MM.1S (cell line): ENCODE results near the gene PRR14.

Experiments used
- DNase-seq: peaks from one replicate; pipeline ENCODE4 v3.0.0-alpha.2; 2015
- H2AFZ ChIP-seq: fragments of 300-600 bp; sonication (generic); 2 replicates; pipeline ENCODE4 v1.6.0; 2016; ENCODE audit warnings: antibody characterized with exemption, low read length
- H3F3A ChIP-seq: fragments of 300-600 bp; sonication (generic); 2 replicates; pipeline ENCODE4 v1.6.1; 2016; ENCODE audit warnings: mild to moderate bottlenecking, antibody characterized with exemption, low read length, moderate library complexity, mixed read lengths; ENCODE audit not compliant: insufficient read depth
- H3K27ac ChIP-seq: fragments of 300-600 bp; sonication (generic); 2 replicates; pipeline ENCODE4 v1.5.1; 2016; ENCODE audit warnings: mild to moderate bottlenecking, low read length
- H3K27me3 ChIP-seq: fragments of 300-600 bp; sonication (generic); replicated peaks from 2 replicates; pipeline ENCODE4 v1.6.0; 2016; ENCODE audit warnings: low read length; ENCODE audit not compliant: insufficient read depth
- H3K36me3 ChIP-seq: fragments of 300-600 bp; sonication (generic); replicated peaks from 2 replicates; pipeline ENCODE4 v1.6.1; 2016; ENCODE audit warnings: mild to moderate bottlenecking, low read length, mixed read lengths; ENCODE audit not compliant: insufficient read depth
- H3K4me1 ChIP-seq: fragments of 300-600 bp; sonication (generic); 2 replicates; pipeline ENCODE4 v1.6.1; 2016; ENCODE audit warnings: low read length, mixed read lengths
- H3K4me2 ChIP-seq: fragments of 300-600 bp; sonication (generic); 2 replicates; pipeline ENCODE4 v1.6.0; 2016; ENCODE audit warnings: low read depth, low read length
- H3K4me3 ChIP-seq: fragments of 300-600 bp; sonication (generic); 2 replicates; pipeline ENCODE4 v1.5.1; 2016; ENCODE audit warnings: low read length, mixed read lengths
- H3K79me2 ChIP-seq: fragments of 300-600 bp; sonication (generic); 2 replicates; pipeline ENCODE4 v1.6.1; 2016; ENCODE audit warnings: mixed run types, low read length, mixed read lengths
- H3K9ac ChIP-seq: fragments of 300-600 bp; sonication (generic); 2 replicates; pipeline ENCODE4 v1.6.1; 2016; ENCODE audit warnings: low read length, mixed read lengths
- H3K9me2 ChIP-seq: fragments of 300-600 bp; sonication (generic); replicated peaks from 2 replicates; pipeline ENCODE4 v1.6.1; 2016; ENCODE audit warnings: mild to moderate bottlenecking, low read length, mixed read lengths; ENCODE audit not compliant: insufficient read depth
- H3K9me3 ChIP-seq: fragments of 300-600 bp; sonication (generic); replicated peaks from 2 replicates; pipeline ENCODE4 v1.6.1; 2016; ENCODE audit warnings: mild to moderate bottlenecking, low read length, mixed read lengths; ENCODE audit not compliant: insufficient read depth
- H4K20me1 ChIP-seq: fragments of 300-600 bp; sonication (generic); 2 replicates; pipeline ENCODE4 v1.6.1; 2016; ENCODE audit warnings: mild to moderate bottlenecking, low read length, moderate library complexity, mixed read lengths; ENCODE audit not compliant: insufficient read depth
- EZH2 ChIP-seq: fragments of 300-600 bp; sonication (generic); optimal IDR thresholded peaks from 2 replicates; pipeline ENCODE3; 2017; ENCODE audit warnings: low read depth, mild to moderate bottlenecking, antibody characterized with exemption, low read length, mixed read lengths
- EZH2phosphoT487 ChIP-seq: fragments of 300-600 bp; sonication (generic); IDR thresholded peaks from 2 replicates; pipeline ENCODE4 v1.6.1; 2018; ENCODE audit warnings: antibody characterized with exemption, low read length
- TF ChIP-seq, protein P1 (sequence below): fragments of 300-600 bp; sonication (generic); IDR thresholded peaks from 2 replicates; pipeline ENCODE4 v1.5.1; 2016; ENCODE audit warnings: antibody characterized with exemption, low read length, mixed read lengths

The PRR14 gene

DNA sequence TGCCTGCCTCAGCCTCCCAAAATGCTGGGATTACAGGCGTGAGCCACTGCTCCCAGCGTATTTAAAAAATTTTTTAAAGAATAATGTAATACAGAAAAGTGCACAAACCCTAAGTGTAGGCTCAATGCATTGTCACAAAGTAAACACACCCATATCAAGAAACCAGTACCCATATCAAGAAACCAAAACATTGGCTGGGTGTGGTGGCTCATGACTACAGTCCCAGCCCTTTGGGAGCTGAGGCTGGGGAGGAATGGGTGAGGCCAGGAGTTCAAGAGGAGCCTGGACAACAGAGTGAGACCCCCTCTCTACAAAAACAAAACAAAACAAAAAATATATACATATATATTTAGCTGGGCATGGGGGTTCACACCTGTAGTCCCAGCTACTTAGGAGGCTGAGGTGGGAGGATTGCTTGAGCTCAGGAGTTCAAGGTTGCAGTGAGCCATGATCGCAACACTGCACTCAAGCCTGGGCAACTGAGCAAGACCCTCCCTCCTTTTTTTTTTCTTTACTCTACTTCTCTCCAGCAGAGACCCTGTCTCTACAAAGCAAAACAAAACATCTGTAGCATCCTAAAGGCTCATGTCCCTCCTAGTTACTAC is 9.3 kb upstream of the PRR14 start:
- H3K36me3 ChIP-seq, result no peaks in the 10 kb centered on the region
- H2AFZ ChIP-seq, result no peak overlapping the region
- no peak for DNase-seq
- H3F3A ChIP-seq, result no peaks in the 10 kb centered on the region
- H3K27ac ChIP-seq, result no peak overlapping the region
- H3K9ac ChIP-seq, result no peak overlapping the region
- H4K20me1 ChIP-seq, result no peaks in the 10 kb centered on the region
- no peaks in the 10 kb centered on the region for H3K79me2 ChIP-seq
- no peaks in the 10 kb centered on the region for H3K4me1 ChIP-seq
- no peak overlapping the region for H3K4me3 ChIP-seq
- H3K9me2 ChIP-seq, result no peaks in the 10 kb centered on the region
- no peaks in the 10 kb centered on the region for H3K9me3 ChIP-seq
- no peak overlapping the region for H3K4me2 ChIP-seq
- TF ChIP-seq EZH2phosphoT487 (no peak), EZH2 (no peak)
- TF ChIP-seq, protein P1, sequence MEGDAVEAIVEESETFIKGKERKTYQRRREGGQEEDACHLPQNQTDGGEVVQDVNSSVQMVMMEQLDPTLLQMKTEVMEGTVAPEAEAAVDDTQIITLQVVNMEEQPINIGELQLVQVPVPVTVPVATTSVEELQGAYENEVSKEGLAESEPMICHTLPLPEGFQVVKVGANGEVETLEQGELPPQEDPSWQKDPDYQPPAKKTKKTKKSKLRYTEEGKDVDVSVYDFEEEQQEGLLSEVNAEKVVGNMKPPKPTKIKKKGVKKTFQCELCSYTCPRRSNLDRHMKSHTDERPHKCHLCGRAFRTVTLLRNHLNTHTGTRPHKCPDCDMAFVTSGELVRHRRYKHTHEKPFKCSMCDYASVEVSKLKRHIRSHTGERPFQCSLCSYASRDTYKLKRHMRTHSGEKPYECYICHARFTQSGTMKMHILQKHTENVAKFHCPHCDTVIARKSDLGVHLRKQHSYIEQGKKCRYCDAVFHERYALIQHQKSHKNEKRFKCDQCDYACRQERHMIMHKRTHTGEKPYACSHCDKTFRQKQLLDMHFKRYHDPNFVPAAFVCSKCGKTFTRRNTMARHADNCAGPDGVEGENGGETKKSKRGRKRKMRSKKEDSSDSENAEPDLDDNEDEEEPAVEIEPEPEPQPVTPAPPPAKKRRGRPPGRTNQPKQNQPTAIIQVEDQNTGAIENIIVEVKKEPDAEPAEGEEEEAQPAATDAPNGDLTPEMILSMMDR, result no peak
- H3K27me3 ChIP-seq, result no peaks in the 10 kb centered on the region

DNA sequence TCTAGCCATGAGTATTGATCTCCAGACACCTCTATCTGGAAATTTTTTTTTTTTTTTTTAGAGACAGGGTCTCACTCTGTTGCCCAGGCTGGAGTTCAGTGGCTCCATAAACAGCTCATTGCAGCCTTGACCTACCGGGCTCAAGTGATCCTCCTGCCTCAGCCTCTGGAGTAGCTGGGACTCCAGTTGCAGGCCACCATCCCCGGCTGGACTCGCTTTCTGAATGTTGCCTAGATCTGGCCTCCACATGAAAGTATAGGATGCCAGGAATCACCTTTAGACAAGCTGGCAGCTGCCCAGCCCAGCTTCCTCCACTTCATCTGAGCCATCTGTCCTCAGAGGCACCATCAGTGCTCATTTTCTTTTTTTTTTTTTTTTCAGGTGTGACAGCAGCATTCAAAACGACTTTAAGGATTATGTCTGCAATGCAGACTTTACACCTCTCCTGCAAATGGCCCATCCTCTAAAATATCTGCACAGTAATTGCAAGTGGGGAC is 6.4 kb upstream of the PRR14 start:
- H3K9me3 ChIP-seq, result no peaks in the 10 kb centered on the region
- no peak overlapping the region for H3K27ac ChIP-seq
- H3K79me2 ChIP-seq, result no peaks in the 10 kb centered on the region
- no peak overlapping the region for H3K4me2 ChIP-seq
- H3K9me2 ChIP-seq, result no peaks in the 10 kb centered on the region
- no peak for TF ChIP-seq EZH2phosphoT487
- TF ChIP-seq EZH2, result no peak
- TF ChIP-seq, protein P1, result no peak
- DNase-seq, result no peak
- H3K36me3 ChIP-seq, result no peaks in the 10 kb centered on the region
- H3F3A ChIP-seq, result no peaks in the 10 kb centered on the region
- no peak overlapping the region for H2AFZ ChIP-seq
- no peak overlapping the region for H3K9ac ChIP-seq
- H3K4me1 ChIP-seq, result no peaks in the 10 kb centered on the region
- H3K4me3 ChIP-seq, result no peak overlapping the region
- H3K27me3 ChIP-seq, result no peaks in the 10 kb centered on the region
- H4K20me1 ChIP-seq, result no peaks in the 10 kb centered on the region

DNA sequence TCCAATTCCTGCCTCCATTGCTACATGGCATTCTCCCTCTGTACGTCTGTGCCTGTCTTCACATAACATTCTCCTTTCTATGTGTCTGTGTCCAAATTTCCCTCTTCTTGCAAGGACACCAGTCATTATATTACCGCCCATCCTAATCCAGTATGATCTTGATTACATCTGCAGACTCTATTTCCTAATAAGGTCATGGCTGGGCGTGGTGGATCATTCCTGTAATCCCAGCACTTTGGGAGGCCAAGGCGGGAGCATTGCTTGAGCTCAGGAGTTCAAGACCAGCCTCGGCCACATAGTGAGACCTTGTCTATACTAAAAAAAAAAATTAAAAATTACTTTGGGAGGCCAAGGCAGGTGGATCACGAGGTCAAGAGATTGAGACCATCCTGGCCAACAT is 5.0 kb upstream of the PRR14 start:
- no peak for TF ChIP-seq EZH2phosphoT487
- TF ChIP-seq EZH2, result no peak
- TF ChIP-seq, protein P1, result no peak
- H3K4me2 ChIP-seq, result no peak overlapping the region
- H3K27me3 ChIP-seq, result no peaks in the 10 kb centered on the region
- no peaks in the 10 kb centered on the region for H3K9me2 ChIP-seq
- no peaks in the 10 kb centered on the region for H3F3A ChIP-seq
- no peak overlapping the region for H2AFZ ChIP-seq
- H3K36me3 ChIP-seq, result no peaks in the 10 kb centered on the region
- DNase-seq, result no peak
- H3K79me2 ChIP-seq, result no peaks in the 10 kb centered on the region
- no peaks in the 10 kb centered on the region for H4K20me1 ChIP-seq
- H3K4me1 ChIP-seq, result no peaks in the 10 kb centered on the region
- no peak overlapping the region for H3K4me3 ChIP-seq
- no peak overlapping the region for H3K27ac ChIP-seq
- H3K9ac ChIP-seq, result no peak overlapping the region
- H3K9me3 ChIP-seq, result no peaks in the 10 kb centered on the region
